Adrenal gland (tissue), 5 donors: ENCODE measurements around the gene PXMP2.

Experiments
- POLR2A ChIP-seq, 2 donors: fragments of 450-650 bp; IDR thresholded peaks; one replicate each; pipeline ENCODE4 v1.6.1; 2017; ENCODE audit warnings: antibody characterized with exemption in 2 of 2, mild to moderate bottlenecking in 2 of 2, moderate library complexity in 1 of 2
- TF ChIP-seq, protein P1 (sequence below), 6 experiments: fragments of 450-650 bp in 4 of 6; fragments of 200-600 bp in 2 of 6; sonication (generic) in 1 of 6; IDR thresholded peaks; 1 replicate in 5 of 6; 2 replicates in 1 of 6; pipeline versions ENCODE4 v1.5.1 to v1.8.0; 2016 to 2021; ENCODE audit warnings: antibody characterized with exemption in 6 of 6, mild to moderate bottlenecking in 2 of 6, moderate library complexity in 1 of 6
- donor health status: DM: no; HTN: no; CAD: no.

DNA sequence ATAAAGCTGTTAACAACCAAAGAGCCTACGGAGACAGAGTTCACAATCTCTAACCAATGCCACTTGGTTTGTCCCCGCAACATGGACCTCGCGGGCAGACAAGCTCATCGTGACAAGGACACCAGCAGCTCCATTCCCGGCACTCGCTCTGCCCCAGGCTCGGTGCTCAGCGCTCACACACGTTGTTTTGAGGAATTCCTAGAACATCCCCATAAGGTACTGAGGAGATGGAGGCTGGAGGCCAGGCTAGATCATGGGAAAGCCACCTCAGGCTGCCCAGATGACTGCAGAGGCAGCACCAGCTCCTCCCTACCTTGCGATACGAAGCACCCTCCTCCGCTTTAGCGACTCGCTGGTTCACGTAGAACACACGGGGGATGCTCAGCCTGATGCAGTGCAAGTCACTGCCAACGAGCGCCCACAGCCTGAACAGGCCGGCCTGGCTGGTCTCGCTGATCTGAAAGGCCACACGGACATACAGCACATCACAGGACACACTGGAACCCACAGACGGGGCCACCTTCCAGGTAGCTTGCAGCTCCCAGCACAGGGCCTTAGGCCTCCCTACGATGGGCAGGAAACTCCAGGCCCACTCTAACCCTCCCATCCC is 38.7 kb upstream of the PXMP2 start:
- TF ChIP-seq, protein P1, sequence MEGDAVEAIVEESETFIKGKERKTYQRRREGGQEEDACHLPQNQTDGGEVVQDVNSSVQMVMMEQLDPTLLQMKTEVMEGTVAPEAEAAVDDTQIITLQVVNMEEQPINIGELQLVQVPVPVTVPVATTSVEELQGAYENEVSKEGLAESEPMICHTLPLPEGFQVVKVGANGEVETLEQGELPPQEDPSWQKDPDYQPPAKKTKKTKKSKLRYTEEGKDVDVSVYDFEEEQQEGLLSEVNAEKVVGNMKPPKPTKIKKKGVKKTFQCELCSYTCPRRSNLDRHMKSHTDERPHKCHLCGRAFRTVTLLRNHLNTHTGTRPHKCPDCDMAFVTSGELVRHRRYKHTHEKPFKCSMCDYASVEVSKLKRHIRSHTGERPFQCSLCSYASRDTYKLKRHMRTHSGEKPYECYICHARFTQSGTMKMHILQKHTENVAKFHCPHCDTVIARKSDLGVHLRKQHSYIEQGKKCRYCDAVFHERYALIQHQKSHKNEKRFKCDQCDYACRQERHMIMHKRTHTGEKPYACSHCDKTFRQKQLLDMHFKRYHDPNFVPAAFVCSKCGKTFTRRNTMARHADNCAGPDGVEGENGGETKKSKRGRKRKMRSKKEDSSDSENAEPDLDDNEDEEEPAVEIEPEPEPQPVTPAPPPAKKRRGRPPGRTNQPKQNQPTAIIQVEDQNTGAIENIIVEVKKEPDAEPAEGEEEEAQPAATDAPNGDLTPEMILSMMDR (IDR thresholded peaks at IDR 0.05) = no peak
- no peak for TF ChIP-seq POLR2A (IDR thresholded peaks at IDR 0.05)
